Measurements from ENCODE around the gene DCDC1. TPM values are rescaled to one million over a fixed set of nuclear protein-coding genes. Genes with fewer than 3 reads are reported as not detected.

Gene DCDC1
- total RNA-seq, 1 experiment from 2014 or later = not detected

DNA sequence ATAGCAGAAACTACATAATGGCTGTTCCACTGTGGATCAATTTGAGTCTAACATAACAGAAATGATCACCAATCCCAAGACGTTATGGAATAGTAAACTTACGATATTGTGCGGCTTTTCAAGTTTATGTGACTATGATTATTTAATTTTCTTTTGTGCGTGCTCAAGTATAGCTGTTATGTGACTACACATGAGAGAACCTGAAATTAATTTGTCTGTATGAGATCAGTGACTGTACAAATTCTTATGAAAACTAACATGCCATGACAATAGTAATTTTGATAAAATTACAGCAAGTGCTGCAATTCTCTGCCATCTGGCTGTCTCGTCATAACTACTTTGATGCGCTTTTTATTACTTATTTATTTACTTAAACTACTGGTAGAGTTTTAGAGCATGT is 343.2 kb downstream of the DCDC1 start:
- Histone ChIP-seq H3K27ac (ENCODE audit: low read length) (no peak overlapping the region), H3K4me1 (ENCODE audit: control insufficient read depth, insufficient read depth, low read length) (no peaks in the 10 kb centered on the region), H3K4me3 (ENCODE audit: low read depth in 2 of 2, low read length in 2 of 2) (no peak overlapping the region), H3K27me3 (ENCODE audit: control insufficient read depth, insufficient read depth, low read length) (no peaks in the 10 kb centered on the region), H3K36me3 (ENCODE audit: control insufficient read depth, insufficient read depth, low read length) (no peaks in the 10 kb centered on the region), H3K9me3 (ENCODE audit: control insufficient read depth, insufficient read depth, low read depth, low read length) (no peaks in the 10 kb centered on the region)
- ATAC-seq (no peak), DNase-seq (ENCODE audit: low read depth, low spot score) (no peak)
- no TSS peak for BruUV-seq (replicated peaks)
- in situ Hi-C loops (cut with HindIII; ENCODE audit: low pct_unique_long_range_greater_than_20kb, low sequenced_read_pairs) = no loop called here
- ChIA-PET POLR2A (no interaction called here), CTCF (no interaction called here)
- TF ChIP-seq CTCF (IDR thresholded peaks at IDR 0.05) = no peak
- no peak for TF ChIP-seq SIN3A (IDR thresholded peaks at IDR 0.05; ENCODE audit: borderline replicate concordance, insufficient read depth, low read depth, low read length)
- TF ChIP-seq POLR2AphosphoS5 (IDR thresholded peaks at IDR 0.05; ENCODE audit: low read depth, low read length) = no peak
- no peak for TF ChIP-seq TCF7L2 (IDR thresholded peaks at IDR 0.05; ENCODE audit: low read depth, low read length)
- TF ChIP-seq REST (IDR thresholded peaks at IDR 0.05; ENCODE audit: insufficient read depth in 1 of 2, low read depth in 2 of 2, low read length in 1 of 2) = no peak
- intact Hi-C loops (cut with micrococcal nuclease; ENCODE audit: unreplicated experiment) = no loop called here

GRCh38 chr11:31022080-31022479 is 347.5 kb downstream of the DCDC1 start:
- intact Hi-C loops (cut with micrococcal nuclease; ENCODE audit: unreplicated experiment) (no loop called here), in situ Hi-C loops (cut with HindIII; ENCODE audit: low pct_unique_long_range_greater_than_20kb, low sequenced_read_pairs) (no loop called here)
- H3K27ac ChIP-seq (ENCODE audit: low read length) = no peak overlapping the region
- H3K27me3 ChIP-seq (ENCODE audit: control insufficient read depth, insufficient read depth, low read length) = no peaks in the 10 kb centered on the region
- CTCF ChIA-PET = no interaction called here
- H3K4me3 ChIP-seq (ENCODE audit: low read depth in 2 of 2, low read length in 2 of 2) = no peak overlapping the region
- DNase-seq (ENCODE audit: low read depth, low spot score) (no peak), ATAC-seq (no peak)
- no peak for TF ChIP-seq REST (IDR thresholded peaks at IDR 0.05; ENCODE audit: insufficient read depth in 1 of 2, low read depth in 2 of 2, low read length in 1 of 2)
- TF ChIP-seq CTCF (IDR thresholded peaks at IDR 0.05) = no peak
- no peak for TF ChIP-seq POLR2AphosphoS5 (IDR thresholded peaks at IDR 0.05; ENCODE audit: low read depth, low read length)
- TF ChIP-seq TCF7L2 (IDR thresholded peaks at IDR 0.05; ENCODE audit: low read depth, low read length) = no peak
- TF ChIP-seq SIN3A (IDR thresholded peaks at IDR 0.05; ENCODE audit: borderline replicate concordance, insufficient read depth, low read depth, low read length) = no peak
- POLR2A ChIA-PET = no interaction called here
- H3K4me1 ChIP-seq (ENCODE audit: control insufficient read depth, insufficient read depth, low read length) = no peaks in the 10 kb centered on the region
- no peaks in the 10 kb centered on the region for H3K36me3 ChIP-seq (ENCODE audit: control insufficient read depth, insufficient read depth, low read length)
- H3K9me3 ChIP-seq (ENCODE audit: control insufficient read depth, insufficient read depth, low read depth, low read length) = no peaks in the 10 kb centered on the region
- BruUV-seq (replicated peaks) = no TSS peak

Measured in Panc1 (cell line).